K562 (cell line): ENCODE measurements around the gene CALHM1. TPM values are rescaled to one million over a fixed set of nuclear protein-coding genes. Genes with fewer than 3 reads are reported as not detected.

ENCODE experiments used
- BRCA1 ChIP-seq, 2 experiments: fragments of 450-650 bp in 1 of 2; sonication (generic) in 1 of 2; formaldehyde crosslinking in 1 of 2; IDR thresholded peaks; 2 replicates each; pipeline versions ENCODE4 v1.5.0 to v1.6.1; 2017 to 2020; ENCODE audit warnings: mild to moderate bottlenecking in 1 of 2, missing genetic modification reagents in 1 of 2
- CBX8 ChIP-seq: fragments of 200-600 bp; sonication (generic); IDR thresholded peaks from 2 replicates; pipeline ENCODE4 v1.6.1; 2012; ENCODE audit warnings: borderline replicate concordance, mixed run types, low read depth, mild to moderate bottlenecking, moderate library complexity, mixed read lengths, low read length, control low read depth, inconsistent platforms; ENCODE audit not compliant: poor library complexity, severe bottlenecking; ENCODE audit errors: extremely low read depth
- CEBPG ChIP-seq, 3 experiments: fragments of 200-800 bp in 1 of 3; sonication (Bioruptor generic) in 1 of 3; sonication (generic) in 1 of 3; formaldehyde crosslinking in 1 of 3; IDR thresholded peaks in 2 of 3; conservative IDR thresholded peaks in 1 of 3; 2 replicates each; pipeline versions ENCODE4 v1.6.1 to v1.8.0; 2016 to 2022; ENCODE audit warnings: missing compliant biosample characterization in 2 of 3, missing genetic modification characterization in 2 of 3, mild to moderate bottlenecking in 1 of 3, missing genetic modification reagents in 1 of 3
- ELK3 ChIP-seq: fragments of 450-650 bp; formaldehyde crosslinking; IDR thresholded peaks from 2 replicates; pipeline ENCODE4 v1.4.0; 2020; ENCODE audit warnings: mild to moderate bottlenecking
- HNRNPH1 ChIP-seq: fragments of 200-400 bp; formaldehyde crosslinking; optimal IDR thresholded peaks from 2 replicates; pipeline ENCODE3; 2017; ENCODE audit warnings: low read depth, mild to moderate bottlenecking, low read length, moderate library complexity
- KDM1A ChIP-seq, 2 experiments: fragments of 450-650 bp; IDR thresholded peaks; 2 replicates each; pipeline ENCODE4 v1.6.1; 2016; ENCODE audit warnings: mild to moderate bottlenecking in 2 of 2
- NR2C1 ChIP-seq, 2 experiments: fragments of 450-650 bp; IDR thresholded peaks; 2 replicates each; pipeline ENCODE4 v1.6.1; 2017; ENCODE audit warnings: mild to moderate bottlenecking in 2 of 2, antibody characterized with exemption in 1 of 2, inconsistent platforms in 1 of 2, missing compliant biosample characterization in 1 of 2, missing genetic modification characterization in 1 of 2
- PBX2 ChIP-seq, 2 experiments: IDR thresholded peaks in 1 of 2; conservative IDR thresholded peaks in 1 of 2; 2 replicates each; pipeline ENCODE4 v1.6.1; 2016; ENCODE audit warnings: low read depth in 2 of 2, mild to moderate bottlenecking in 1 of 2, missing compliant biosample characterization in 1 of 2, missing genetic modification characterization in 1 of 2, moderate library complexity in 1 of 2
- PHF20 ChIP-seq: fragments of 450-650 bp; IDR thresholded peaks from 2 replicates; pipeline ENCODE4 v1.6.1; 2018; ENCODE audit not compliant: partially characterized antibody
- PHTF2 ChIP-seq: fragments of 250-450 bp; sonication (Bioruptor Pico); IDR thresholded peaks from 2 replicates; pipeline ENCODE4 v1.5.0; 2021; ENCODE audit warnings: mild to moderate bottlenecking
- RBM34 ChIP-seq: fragments of 200-400 bp; formaldehyde crosslinking; IDR thresholded peaks from 2 replicates; pipeline ENCODE4 v1.6.1; 2018; ENCODE audit warnings: low read length, borderline replicate concordance; ENCODE audit not compliant: insufficient read depth
- SAFB ChIP-seq: fragments of 200-400 bp; formaldehyde crosslinking; IDR thresholded peaks from 2 replicates; pipeline ENCODE4 v1.6.1; 2017; ENCODE audit warnings: low read depth, low read length, borderline replicate concordance
- SIX5 ChIP-seq, 2 experiments: IDR thresholded peaks; 2 replicates each; pipeline ENCODE4 v1.6.1; 2011; ENCODE audit warnings: low read length in 2 of 2, borderline replicate concordance in 1 of 2, low read depth in 1 of 2, mild to moderate bottlenecking in 1 of 2, moderate library complexity in 1 of 2; ENCODE audit not compliant: insufficient read depth in 1 of 2
- SMAD4 ChIP-seq: fragments of 250-450 bp; sonication (Bioruptor Pico); conservative IDR thresholded peaks from 2 replicates; pipeline ENCODE4 v1.8.0; 2021; ENCODE audit warnings: inconsistent platforms, mild to moderate bottlenecking, moderate library complexity
- TCF3 ChIP-seq: sonication (generic); formaldehyde crosslinking; IDR thresholded peaks from 2 replicates; pipeline ENCODE4 v1.4.0; 2020; ENCODE audit warnings: mild to moderate bottlenecking, missing genetic modification reagents
- TEAD2 ChIP-seq: fragments of 450-650 bp; IDR thresholded peaks from 2 replicates; pipeline ENCODE4 v1.6.1; 2016; ENCODE audit warnings: missing genetic modification characterization, control low read depth, missing compliant biosample characterization
- THRB ChIP-seq: fragments of 450-650 bp; formaldehyde crosslinking; conservative IDR thresholded peaks from 2 replicates; pipeline ENCODE4 v1.4.0; 2022; ENCODE audit warnings: mild to moderate bottlenecking, missing genetic modification characterization
- ZNF184 ChIP-seq: sonication (generic); formaldehyde crosslinking; IDR thresholded peaks from 2 replicates; pipeline ENCODE4 v1.5.0; 2020; ENCODE audit warnings: missing genetic modification reagents
- ZNF23 ChIP-seq: fragments of 250-450 bp; sonication (Bioruptor Pico); IDR thresholded peaks from 2 replicates; pipeline ENCODE4 v1.4.0; 2020; ENCODE audit warnings: mild to moderate bottlenecking
- ZNF431 ChIP-seq: sonication (generic); formaldehyde crosslinking; IDR thresholded peaks from 2 replicates; pipeline ENCODE4 v1.8.0; 2022; ENCODE audit warnings: mild to moderate bottlenecking, missing genetic modification reagents
- ZNF445 ChIP-seq: fragments of 250-450 bp; sonication (Bioruptor Pico); IDR thresholded peaks from 2 replicates; pipeline ENCODE4 v1.4.0; 2020; ENCODE audit warnings: low read depth, mild to moderate bottlenecking, moderate library complexity
- ZNF699 ChIP-seq: fragments of 250-450 bp; sonication (Bioruptor Pico); IDR thresholded peaks from 2 replicates; pipeline ENCODE4 v1.8.0; 2021; ENCODE audit warnings: mild to moderate bottlenecking, moderate library complexity; ENCODE audit not compliant: insufficient replicate concordance
- polyA plus RNA-seq, 8 experiments: library from polyadenylated mRNA; depleted of rRNA in 4 of 8; stranded (reverse) in 5 of 8; unstranded in 3 of 8; fragments of >200 nt; fragmentation: Nextera tagmentation in 2 of 8; fragmentation: Illumina TruSeq in 1 of 8; extraction: Ambion mirVana in 2 of 8; extraction: Trizol in 1 of 8; gene quantifications; 2 replicates each; pipeline versions ENCODE4 v1.2.1 to v1.2.3, GENCODE V29; 2011 to 2014; ENCODE audit warnings: inconsistent platforms in 1 of 8, missing spikeins in 1 of 8
- total RNA-seq, 7 experiments: library from RNA; depleted of rRNA in 6 of 7; stranded (reverse); fragments of >200 nt in 6 of 7; fragmentation: Illumina TruSeq in 2 of 7; extraction: Trizol in 2 of 7; gene quantifications; 2 replicates each; pipeline versions ENCODE4 v1.2.1 to v1.2.3, GENCODE V29; 2011 to 2021; ENCODE audit warnings: low replicate concordance in 1 of 7

CALHM1 gene
- total and polyA plus RNA-seq, 9 of the 15 experiments (the other 6 are each of a cell fraction or from before 2014, with no cell fraction given) = 0.03 TPM; not detected in 8

GRCh38 chr10:103504181-103504783 is 45.6 kb upstream of the CALHM1 start (continued):
- TF ChIP-seq CEBPG (CRISPR knock-in tag; IDR thresholded peaks at IDR 0.05) (peak; percentile 83), CEBPG (tag; conservative IDR thresholded peaks at IDR 0.05 in 1 of 2, IDR thresholded peaks at IDR 0.05 in 1 of 2) (no peak; a peak in 1 of 4 replicates), ZNF699 (CRISPR knock-in tag) (no peak), KDM1A (IDR thresholded peaks at IDR 0.05) (peak; percentile 98), NR2C1 (IDR thresholded peaks at IDR 0.05) (peak; percentile 36; the same call in 1 of the 2 replicates), NR2C1 (tag; IDR thresholded peaks at IDR 0.05) (peak; percentile 58), PHF20 (no peak), CBX8 (no peak), PBX2 (CRISPR knock-in tag; IDR thresholded peaks at IDR 0.05; ENCODE audit: low read depth) (no peak), PBX2 (tag; conservative IDR thresholded peaks at IDR 0.05; ENCODE audit: low read depth) (peak; percentile 86), ZNF431 (CRISPR knock-in tag) (no peak), THRB (CRISPR knock-in tag) (no peak), RBM34 (no peak), ZNF23 (no peak), HNRNPH1 (no peak), TEAD2 (tag) (no peak), TCF3 (CRISPR knock-in tag) (peak; percentile 77), ELK3 (CRISPR knock-in tag) (no peak), ZNF445 (CRISPR knock-in tag) (no peak), BRCA1 (IDR thresholded peaks at IDR 0.05) (no peak), BRCA1 (CRISPR knock-in tag; IDR thresholded peaks at IDR 0.05) (no peak), SMAD4 (peak; percentile 66; the same call in 1 of the 2 replicates), SIX5 (IDR thresholded peaks at IDR 0.05; ENCODE audit: borderline replicate concordance in 1 of 2, insufficient read depth in 1 of 2, low read depth in 1 of 2, low read length in 2 of 2) (no peak), ZNF184 (CRISPR knock-in tag) (no peak), SAFB (no peak), PHTF2 (CRISPR knock-in tag) (no peak)
